Heart left ventricle (tissue), 16 donors: ENCODE results near the gene BTBD1. TPM values are rescaled to one million over a fixed set of nuclear protein-coding genes. Genes with fewer than 3 reads are reported as not detected.

ENCODE experiments used
- ATAC-seq, 4 donors: fragments of 200-7000 bp; cut with Tn5 transposase; one replicate each; pipeline ENCODE4 v1.9.1; 2020 to 2022; ENCODE audit warnings: moderate library complexity in 4 of 4, mild to moderate bottlenecking in 3 of 4, moderate number of reproducible peaks in 1 of 4
- DNase-seq, 5 donors: peaks; one replicate each; pipeline ENCODE4 v3.0.0-alpha.2; 2020
- H3K27ac ChIP-seq, 12 donors: fragments of 200-600 bp; sonication (generic) in 4 of 12; one replicate each; pipeline versions ENCODE4 v1.5.0 to v1.8.0; 2016 to 2022; ENCODE audit warnings: mild to moderate bottlenecking in 2 of 12
- H3K27me3 ChIP-seq, 9 donors: fragments of 200-600 bp; sonication (generic) in 2 of 9; one replicate each; pipeline versions ENCODE4 v1.5.1 to v1.8.0; 2016 to 2022; ENCODE audit warnings: mild to moderate bottlenecking in 3 of 9
- H3K36me3 ChIP-seq, 9 donors: fragments of 200-600 bp; sonication (generic) in 2 of 9; one replicate each; pipeline versions ENCODE4 v1.5.0 to v1.8.0; 2018 to 2022; ENCODE audit warnings: mild to moderate bottlenecking in 2 of 9
- H3K4me1 ChIP-seq, 12 donors: fragments of 200-600 bp; sonication (generic) in 4 of 12; one replicate each; pipeline versions ENCODE4 v1.5.0 to v1.8.0; 2016 to 2022; ENCODE audit warnings: mild to moderate bottlenecking in 3 of 12
- H3K4me3 ChIP-seq, 12 donors: fragments of 200-600 bp; sonication (generic) in 4 of 12; one replicate each; pipeline versions ENCODE4 v1.5.0 to v1.8.0; 2017 to 2022; ENCODE audit warnings: mild to moderate bottlenecking in 9 of 12, moderate library complexity in 4 of 12
- H3K9me3 ChIP-seq, 12 donors: fragments of 200-600 bp; sonication (generic) in 4 of 12; one replicate each; pipeline versions ENCODE4 v1.5.0 to v1.8.0; 2016 to 2022; ENCODE audit warnings: mild to moderate bottlenecking in 1 of 12
- POLR2A ChIP-seq, 2 donors: fragments of 450-650 bp; IDR thresholded peaks; one replicate each; pipeline ENCODE4 v1.6.1; 2017; ENCODE audit warnings: antibody characterized with exemption in 2 of 2, mild to moderate bottlenecking in 2 of 2, moderate library complexity in 2 of 2
- WGBS, 4 donors: extraction: QIAGEN DNeasy Blood & Tissue Kit in 2 of 4; methylation state at CpG; one replicate each; pipeline versions ENCODE4 v1.1.5 to v1.1.7; 2013 to 2018; 5-methylcytosine and 5-hydroxymethylcytosine counted together
- intact Hi-C, 10 donors: fragments of 100-400 bp; cut with DNase I; formaldehyde crosslinking; loops; one replicate each; pipeline versions ENCODE4 v1.11.1 to v1.14.2; 2022
- polyA plus RNA-seq, 2 donors: library from polyadenylated mRNA; stranded (reverse); fragments of 200-250 nt; gene quantifications; one replicate each; pipeline ENCODE4 v1.2.3, GENCODE V29; 2013
- total RNA-seq, 9 donors: library from RNA; depleted of rRNA in 2 of 9; stranded (reverse); fragments of >200 nt in 2 of 9; fragmentation: NEBNext Ultra II Directional in 3 of 9; extraction: Animal tissue kit (Norgen Biotek cat#: 25700) in 3 of 9; gene quantifications; one replicate each; pipeline versions ENCODE4 v1.1.0 to v1.2.4, GENCODE V29; 2016 to 2023
- TF ChIP-seq, protein P1 (sequence below), 12 donors: fragments of 200-600 bp; sonication (generic) in 4 of 12; IDR thresholded peaks; one replicate each; pipeline versions ENCODE4 v1.5.0 to v1.8.0; 2018 to 2022; ENCODE audit warnings: antibody characterized with exemption in 12 of 12, mild to moderate bottlenecking in 5 of 12
- donor health status: ischemic (EF 13 %, LVEDD 7.1; RV severe dilation, severe dysfunction).
- donor health status: healthy with polysubstance abuse.
- donor health status: DM: no; HTN: yes; CAD: no.
- donor health status: DM: no; HTN: no; CAD: no.
- donor health status: ischemic (EF 25% LVEDD 6.9; RV normal size, moderate dysfunction).
- donor health status: ischemic (EF 25% LVEDD 5.7; RV mildly dilated, moderate dysfunction).
- donor health status: healthy.
- donor health status: DM: yes; HTN: yes; CAD: no.
- donor health status: ischemic (EF 35%, LVEDD 5.7; RV mildly dilated, moderate dysfunction).
- donor health status: nonischemic (EF 11% LVEDD 7.7; RV severe dilation, severe dysfunction).
- donor health status: DM: yes; HTN: yes; CAD: no.
- donor health status: PGD.
- donor health status: ischemic (EF 29% LVEDD 5.4; RV normal size, mild dysfunction).
- donor health status: nonischemic (EF 23%, LVEDD 6.1; RV moderate dilation, normal function).

Gene BTBD1
- total and polyA plus RNA-seq, 11 donors: 15.2 to 192 (median 136) TPM

DNA sequence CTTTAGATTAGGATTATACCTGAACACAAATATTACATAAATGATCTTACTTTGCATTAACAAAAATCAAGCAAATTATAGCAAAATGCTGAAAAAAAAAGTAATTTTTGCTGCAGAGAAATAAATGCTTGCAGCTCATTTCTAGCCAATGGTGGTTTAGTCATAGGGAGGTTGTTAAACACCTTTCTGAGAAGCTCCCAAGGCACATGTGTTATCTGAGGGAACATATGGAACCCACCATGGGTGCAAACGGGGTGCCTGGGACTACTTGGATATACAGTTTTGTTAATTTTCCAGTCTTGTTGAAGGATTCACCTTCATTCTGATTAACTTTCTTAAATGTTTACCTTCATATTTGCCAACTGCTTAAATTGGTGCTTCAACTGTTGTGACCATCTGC, 90.0 kb downstream of the BTBD1 start:
- Histone ChIP-seq H3K27me3 (no peaks in the 10 kb centered on the region), H3K36me3 (no peaks in the 10 kb centered on the region), H3K9me3 (no peaks in the 10 kb centered on the region), H3K4me1 (peaks cover 0 to under 1% (median 0%) of the 10 kb centered on the region in 12 donors), H3K4me3 (no peak overlapping the region), H3K27ac (no peak overlapping the region)
- ATAC-seq: no peak
- 65 to 79% (median 75%) methylated on average over 1 of the region's 1 CpG for WGBS, 4 donors
- no peak for DNase-seq
- TF ChIP-seq POLR2A (IDR thresholded peaks at IDR 0.05): no peak
- TF ChIP-seq, protein P1, sequence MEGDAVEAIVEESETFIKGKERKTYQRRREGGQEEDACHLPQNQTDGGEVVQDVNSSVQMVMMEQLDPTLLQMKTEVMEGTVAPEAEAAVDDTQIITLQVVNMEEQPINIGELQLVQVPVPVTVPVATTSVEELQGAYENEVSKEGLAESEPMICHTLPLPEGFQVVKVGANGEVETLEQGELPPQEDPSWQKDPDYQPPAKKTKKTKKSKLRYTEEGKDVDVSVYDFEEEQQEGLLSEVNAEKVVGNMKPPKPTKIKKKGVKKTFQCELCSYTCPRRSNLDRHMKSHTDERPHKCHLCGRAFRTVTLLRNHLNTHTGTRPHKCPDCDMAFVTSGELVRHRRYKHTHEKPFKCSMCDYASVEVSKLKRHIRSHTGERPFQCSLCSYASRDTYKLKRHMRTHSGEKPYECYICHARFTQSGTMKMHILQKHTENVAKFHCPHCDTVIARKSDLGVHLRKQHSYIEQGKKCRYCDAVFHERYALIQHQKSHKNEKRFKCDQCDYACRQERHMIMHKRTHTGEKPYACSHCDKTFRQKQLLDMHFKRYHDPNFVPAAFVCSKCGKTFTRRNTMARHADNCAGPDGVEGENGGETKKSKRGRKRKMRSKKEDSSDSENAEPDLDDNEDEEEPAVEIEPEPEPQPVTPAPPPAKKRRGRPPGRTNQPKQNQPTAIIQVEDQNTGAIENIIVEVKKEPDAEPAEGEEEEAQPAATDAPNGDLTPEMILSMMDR (IDR thresholded peaks at IDR 0.05): no peak
- intact Hi-C loops: no loop called here

DNA sequence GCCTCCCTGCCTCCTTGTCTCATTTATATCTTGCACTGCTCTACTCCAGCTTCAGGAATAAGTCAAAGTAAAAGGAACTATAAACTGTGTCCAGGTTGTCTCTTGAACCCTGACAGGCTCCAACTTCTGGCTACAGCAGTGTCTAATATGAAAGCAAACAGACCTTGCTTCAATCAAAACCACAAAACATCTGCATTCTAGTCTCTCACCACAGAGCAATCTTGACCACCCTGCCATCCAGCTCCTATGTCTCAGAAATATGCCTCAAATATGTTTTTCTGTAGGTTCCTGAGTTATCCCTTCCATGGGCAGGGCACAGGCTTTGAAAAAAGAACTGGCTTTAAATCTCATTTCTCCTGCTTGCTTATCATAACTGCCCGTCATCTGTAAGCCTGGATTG, 94.1 kb downstream of the BTBD1 start:
- intact Hi-C loops: no loop called here
- ATAC-seq: no peak
- 30 to 63% (median 57%) methylated on average over 1 of the region's 1 CpG for WGBS, 4 donors
- TF ChIP-seq POLR2A (IDR thresholded peaks at IDR 0.05): no peak
- TF ChIP-seq, protein P1 (IDR thresholded peaks at IDR 0.05): no peak
- Histone ChIP-seq H3K27ac (no peak overlapping the region), H3K9me3 (no peaks in the 10 kb centered on the region), H3K27me3 (no peaks in the 10 kb centered on the region), H3K4me1 (peaks cover 0 to 19% (median 9%) of the 10 kb centered on the region in 12 donors), H3K4me3 (no peak overlapping the region), H3K36me3 (no peaks in the 10 kb centered on the region)
- DNase-seq: no peak

DNA sequence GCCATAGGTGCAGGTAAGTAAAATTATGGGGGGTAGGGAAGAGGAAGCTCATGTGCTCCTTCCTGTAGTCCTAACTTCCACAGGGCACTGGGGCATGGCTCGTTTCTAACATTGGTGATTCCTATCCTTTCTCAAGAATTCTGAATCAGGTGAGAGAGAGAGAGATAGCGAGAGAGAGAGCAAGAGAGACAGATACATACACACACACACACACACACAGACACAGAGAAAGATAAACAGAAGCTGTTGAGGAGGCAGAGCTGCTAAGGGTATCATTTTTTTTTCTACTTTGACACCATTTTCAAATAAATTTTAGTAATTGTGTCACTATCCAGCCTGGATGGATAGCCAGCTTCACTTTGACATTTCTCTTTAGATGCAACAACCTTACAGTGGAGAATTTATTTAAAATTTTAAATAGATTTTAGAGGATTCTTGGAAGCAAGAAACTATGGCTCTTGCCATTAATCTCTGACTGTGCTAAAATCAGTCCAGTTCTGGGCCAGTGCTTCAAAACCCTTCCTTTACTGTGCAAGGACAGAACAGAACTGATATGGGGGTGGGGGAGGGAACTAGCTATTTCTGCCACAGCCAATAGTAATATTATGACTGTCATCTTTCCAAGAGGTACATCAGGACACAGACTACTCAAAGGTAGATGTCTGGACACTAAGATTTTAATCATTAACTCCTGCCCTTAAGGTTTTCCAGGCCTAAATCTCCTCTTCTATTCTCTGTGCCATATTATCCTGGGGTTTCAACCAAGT, 95.7 kb downstream of the BTBD1 start:
- Histone ChIP-seq H3K36me3 (no peaks in the 10 kb centered on the region), H3K27ac (peak overlapping the region in 8 of 12 donors; percentile 2 to 68 (median 22)), H3K9me3 (no peaks in the 10 kb centered on the region), H3K27me3 (no peaks in the 10 kb centered on the region), H3K4me1 (peaks cover 0 to 19% (median 9%) of the 10 kb centered on the region in 12 donors), H3K4me3 (no peak overlapping the region)
- TF ChIP-seq POLR2A (IDR thresholded peaks at IDR 0.05): no peak
- intact Hi-C loops: no loop called here
- WGBS, 4 donors: 56 to 69% (median 56%) methylated on average over 2 of the region's 2 CpGs
- ATAC-seq (peak; percentile 24 to 54 (median 35)), DNase-seq (no peak)

DNA sequence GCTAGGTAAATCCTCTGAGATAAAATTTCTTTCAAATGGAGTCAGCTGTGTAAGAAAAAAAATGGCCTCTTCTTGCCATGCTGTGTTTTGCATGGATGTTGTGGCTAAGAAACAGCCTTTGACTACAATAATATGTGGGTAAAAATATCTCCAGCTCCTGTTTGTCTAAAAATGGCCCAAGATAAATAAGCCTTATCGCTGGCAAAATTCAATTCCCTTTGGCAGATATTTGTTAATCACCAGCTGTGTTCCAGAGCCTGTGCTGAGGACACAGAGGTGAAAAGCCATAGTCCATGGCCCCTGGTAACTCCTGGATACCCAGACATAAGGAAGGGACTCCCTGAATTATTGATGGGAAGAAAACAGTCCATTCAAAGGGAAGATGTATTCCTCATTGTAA, 96.4 kb downstream of the BTBD1 start:
- Histone ChIP-seq H3K4me3 (no peak overlapping the region), H3K36me3 (no peaks in the 10 kb centered on the region), H3K27ac (peak overlapping the region in 8 of 12 donors; percentile 17 to 68 (median 30)), H3K27me3 (no peaks in the 10 kb centered on the region), H3K9me3 (no peaks in the 10 kb centered on the region), H3K4me1 (peaks cover 0 to 19% (median 9%) of the 10 kb centered on the region in 12 donors)
- DNase-seq: no peak
- TF ChIP-seq, protein P1 (IDR thresholded peaks at IDR 0.05): no peak
- TF ChIP-seq POLR2A (IDR thresholded peaks at IDR 0.05): no peak
- 17 to 32% (median 26%) methylated on average over 1 of the region's 1 CpG for WGBS, 4 donors
- intact Hi-C loops: no loop called here
- peak; percentile 29 to 61 (median 50) for ATAC-seq
